Neutrophil (primary cell): ENCODE measurements around the gene HTR4.

Experiments
- H3K27ac ChIP-seq: fragments of 200-600 bp; sonication (generic); 2 replicates; pipeline ENCODE4 v1.5.1; 2016; ENCODE audit warnings: mild to moderate bottlenecking, moderate library complexity
- H3K27me3 ChIP-seq: fragments of 200-600 bp; sonication (generic); 2 replicates; pipeline ENCODE4 v1.6.0; 2016; ENCODE audit warnings: mild to moderate bottlenecking
- H3K36me3 ChIP-seq: fragments of 200-600 bp; sonication (generic); 2 replicates; pipeline ENCODE4 v1.5.1; 2017
- H3K4me1 ChIP-seq, 2 experiments: fragments of 200-600 bp in 1 of 2; sonication (generic) in 1 of 2; 1 replicate in 1 of 2; 2 replicates in 1 of 2; pipeline versions ENCODE4 v1.5.1 to v1.6.1; 2013 to 2016; ENCODE audit warnings: low read depth in 1 of 2, low read length in 1 of 2, mild to moderate bottlenecking in 1 of 2, moderate library complexity in 1 of 2; ENCODE audit not compliant: control insufficient read depth in 1 of 2, insufficient read depth in 1 of 2
- H3K4me3 ChIP-seq, 2 experiments: fragments of 200-600 bp in 1 of 2; sonication (generic) in 1 of 2; 1 replicate in 1 of 2; 2 replicates in 1 of 2; pipeline ENCODE4 v1.5.1; 2013 to 2016; ENCODE audit warnings: low read depth in 1 of 2, low read length in 1 of 2, mild to moderate bottlenecking in 1 of 2, moderate library complexity in 1 of 2
- H3K9me3 ChIP-seq: fragments of 200-600 bp; sonication (generic); 2 replicates; pipeline ENCODE4 v1.5.1; 2016
- CTCF ChIP-seq: fragments of 200-600 bp; sonication (generic); IDR thresholded peaks from 2 replicates; pipeline ENCODE4 v1.5.1; 2016; ENCODE audit warnings: antibody characterized with exemption

The HTR4 gene

GRCh38 chr5:148514344-148514743, 140.0 kb downstream of the HTR4 start:
- no peaks in the 10 kb centered on the region for H3K36me3 ChIP-seq
- no peaks in the 10 kb centered on the region for H3K27me3 ChIP-seq
- no peak for TF ChIP-seq CTCF
- no peaks in the 10 kb centered on the region for H3K4me1 ChIP-seq
- H3K4me3 ChIP-seq: no peak overlapping the region
- no peak overlapping the region for H3K27ac ChIP-seq
- no peaks in the 10 kb centered on the region for H3K9me3 ChIP-seq

- TF ChIP-seq CTCF: no peak
- no peaks in the 10 kb centered on the region for H3K36me3 ChIP-seq
- H3K27me3 ChIP-seq: no peaks in the 10 kb centered on the region
- H3K4me3 ChIP-seq: no peak overlapping the region
- H3K4me1 ChIP-seq: no peaks in the 10 kb centered on the region
- no peak overlapping the region for H3K27ac ChIP-seq
- no peaks in the 10 kb centered on the region for H3K9me3 ChIP-seq
Measured at GRCh38 chr5:148512498-148512897, 141.8 kb downstream of the HTR4 start.

- no peaks in the 10 kb centered on the region for H3K27me3 ChIP-seq
- no peak for TF ChIP-seq CTCF
- H3K4me1 ChIP-seq: no peaks in the 10 kb centered on the region
- H3K36me3 ChIP-seq: no peaks in the 10 kb centered on the region
- no peaks in the 10 kb centered on the region for H3K9me3 ChIP-seq
- H3K27ac ChIP-seq: no peak overlapping the region
- H3K4me3 ChIP-seq: no peak overlapping the region
Measured at GRCh38 chr5:148511810-148512347, 142.4 kb downstream of the HTR4 start.

- Histone ChIP-seq H3K27ac (no peak overlapping the region), H3K4me3 (no peak overlapping the region), H3K9me3 (no peaks in the 10 kb centered on the region), H3K27me3 (no peaks in the 10 kb centered on the region), H3K36me3 (no peaks in the 10 kb centered on the region), H3K4me1 (no peaks in the 10 kb centered on the region)
- TF ChIP-seq CTCF: no peak
Measured at GRCh38 chr5:148509893-148510292, 144.4 kb downstream of the HTR4 start.

GRCh38 chr5:148507648-148508047, 146.7 kb downstream of the HTR4 start:
- no peak overlapping the region for H3K27ac ChIP-seq
- no peaks in the 10 kb centered on the region for H3K27me3 ChIP-seq
- no peaks in the 10 kb centered on the region for H3K4me1 ChIP-seq
- no peak for TF ChIP-seq CTCF
- no peaks in the 10 kb centered on the region for H3K36me3 ChIP-seq
- H3K9me3 ChIP-seq: no peaks in the 10 kb centered on the region
- H3K4me3 ChIP-seq: no peak overlapping the region

GRCh38 chr5:148499452-148499851, 154.9 kb downstream of the HTR4 start:
- no peaks in the 10 kb centered on the region for H3K4me1 ChIP-seq
- no peaks in the 10 kb centered on the region for H3K27me3 ChIP-seq
- no peak for TF ChIP-seq CTCF
- no peak overlapping the region for H3K4me3 ChIP-seq
- H3K27ac ChIP-seq: no peak overlapping the region
- H3K9me3 ChIP-seq: no peaks in the 10 kb centered on the region
- no peaks in the 10 kb centered on the region for H3K36me3 ChIP-seq
